Measurements from ENCODE around the gene EPB42.
"Not testable (repeated sequence)": the region's sequence is repeated elsewhere in the genome, so short reads cannot be mapped to it uniquely, and the experiment has no call there.

Gene EPB42

GRCh38 chr15:43184407-43185124, 36.3 kb downstream of the EPB42 start:
- no peak for DNase-seq

DNA sequence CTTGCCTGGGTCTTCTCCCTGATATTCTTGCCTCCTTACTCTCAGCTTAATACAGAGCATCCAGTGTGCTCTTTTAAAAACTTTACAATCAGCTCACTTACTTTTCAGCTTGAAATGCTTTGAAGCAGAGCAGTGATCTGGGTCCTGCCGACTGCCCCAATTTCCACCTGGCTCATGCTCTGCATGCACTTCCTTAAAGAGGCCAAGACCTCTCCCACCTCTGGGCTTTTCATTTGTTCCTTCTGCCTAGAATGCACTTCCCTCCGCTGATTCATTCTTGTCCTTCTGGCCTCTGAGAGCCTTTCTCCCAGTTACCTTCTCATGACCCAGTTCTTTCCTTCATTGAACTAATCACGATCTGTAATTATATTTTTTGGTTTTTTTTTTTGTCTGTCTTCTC, 37.5 kb downstream of the EPB42 start:
- DNase-seq = no peak

DNA sequence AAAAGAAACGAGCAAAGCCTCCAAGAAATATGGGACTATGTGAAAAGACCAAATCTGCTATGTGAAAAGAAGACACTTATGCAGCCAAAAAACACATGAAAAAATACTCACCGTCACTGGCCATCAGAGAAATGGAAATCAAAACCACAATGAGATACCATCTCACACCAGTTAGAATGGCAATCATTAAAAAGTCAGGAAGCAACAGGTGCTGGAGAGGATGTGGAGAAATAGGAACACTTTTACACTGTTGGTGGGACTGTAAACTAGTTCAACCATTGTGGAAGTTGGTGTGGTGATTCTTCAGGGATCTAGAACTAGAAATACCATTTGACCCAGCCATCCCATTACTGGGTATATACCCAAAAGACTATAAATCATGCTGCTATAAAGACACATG, 43.7 kb downstream of the EPB42 start:
- DNase-seq = not testable (repeated sequence)

DNA sequence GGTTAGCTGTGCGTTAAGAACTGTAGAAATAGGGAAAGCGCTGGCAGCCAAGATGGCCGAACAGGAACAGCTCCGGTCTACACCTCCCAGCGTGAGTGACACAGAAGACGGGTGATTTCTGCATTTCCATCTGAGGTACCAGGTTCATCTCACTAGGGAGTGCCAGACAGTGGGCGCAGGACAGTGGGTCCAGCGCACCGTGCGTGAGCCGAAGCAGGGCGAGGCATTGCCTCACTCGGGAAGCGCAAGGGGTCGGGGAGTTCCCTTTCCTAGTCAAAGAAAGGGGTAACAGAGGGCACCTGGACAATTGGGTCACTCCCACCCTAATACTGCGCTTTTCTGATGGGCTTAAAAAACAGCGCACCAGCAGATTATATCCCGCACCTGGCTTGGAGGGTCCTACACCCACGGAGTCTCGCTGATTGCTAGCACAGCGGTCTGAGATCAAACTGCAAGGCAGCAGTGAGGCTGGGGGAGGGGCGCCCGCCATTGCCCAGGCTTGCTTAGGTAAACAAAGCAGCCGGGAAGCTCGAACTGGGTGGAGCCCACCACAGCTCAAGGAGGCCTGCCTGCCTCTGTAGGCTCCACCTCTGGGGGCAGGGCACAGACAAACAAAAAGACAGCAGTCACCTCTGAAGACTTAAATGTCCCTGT, 45.0 kb downstream of the EPB42 start:
- DNase-seq = not testable (repeated sequence)

DNA sequence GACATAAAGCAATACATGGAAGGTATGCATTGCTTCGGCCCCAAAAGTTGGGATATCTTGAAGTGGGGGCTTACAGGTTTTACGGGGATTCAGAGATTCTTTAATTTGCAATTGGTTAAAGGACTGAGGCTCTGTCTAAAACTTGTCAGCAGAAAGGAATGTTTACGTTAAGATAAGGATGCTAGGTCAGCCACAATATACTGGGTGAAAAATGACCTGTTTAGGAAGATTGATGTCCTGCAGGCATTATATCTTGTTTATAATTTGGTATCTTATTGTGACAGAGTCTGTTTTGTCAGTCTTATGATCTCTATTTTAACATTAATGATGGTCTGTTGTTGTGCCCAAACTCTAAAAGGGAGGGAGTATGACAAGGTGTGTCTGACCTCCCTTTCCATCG, 50.9 kb downstream of the EPB42 start:
- no peak for DNase-seq

DNA sequence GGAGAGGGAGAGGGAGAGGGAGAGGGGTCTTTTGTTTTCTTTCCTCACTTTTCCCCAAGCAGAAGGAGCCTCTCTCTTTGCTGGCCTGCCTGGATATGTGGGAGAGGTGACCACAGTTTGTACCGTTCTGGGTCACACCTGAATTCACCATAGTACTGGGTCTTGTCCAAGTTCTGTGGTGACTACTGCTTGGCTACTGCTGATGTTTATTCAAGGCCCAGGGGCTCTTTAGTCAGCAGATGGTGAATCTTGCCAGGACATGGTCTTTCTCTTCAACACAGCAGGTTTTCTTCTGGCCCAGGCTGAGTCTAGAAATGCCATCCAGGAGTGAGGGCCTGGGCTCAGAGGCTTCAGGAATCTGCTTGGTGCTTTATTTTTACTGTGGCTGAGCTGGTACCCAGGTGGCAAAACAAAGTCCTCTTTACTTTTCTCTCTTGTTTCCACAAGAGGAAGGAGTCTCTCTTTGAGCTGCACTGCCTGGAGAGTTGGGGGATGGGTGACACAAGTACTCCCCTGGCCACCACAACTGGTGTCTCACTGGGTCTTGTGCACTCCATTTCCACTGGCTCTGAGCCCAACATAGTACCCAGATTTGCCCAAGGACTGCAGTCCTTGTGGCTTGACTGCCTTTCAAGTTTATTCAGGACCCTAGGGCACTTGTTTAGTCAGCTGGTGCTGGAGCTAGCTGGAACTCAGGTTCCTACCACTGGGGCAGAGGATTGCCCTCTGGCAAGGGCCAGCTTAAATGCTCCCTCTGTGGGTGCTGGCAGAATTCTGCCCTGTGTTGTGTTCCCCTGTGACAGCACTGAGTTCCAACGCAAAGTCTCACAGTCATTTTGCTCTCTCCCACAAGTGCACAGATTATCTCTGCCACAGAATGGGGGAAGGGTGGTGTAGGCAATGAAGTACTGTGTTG, 52.4 kb downstream of the EPB42 start:
- no peak for DNase-seq

GRCh38 chr15:43167261-43167660, 53.6 kb downstream of the EPB42 start:
- not testable (repeated sequence) for DNase-seq

DNA sequence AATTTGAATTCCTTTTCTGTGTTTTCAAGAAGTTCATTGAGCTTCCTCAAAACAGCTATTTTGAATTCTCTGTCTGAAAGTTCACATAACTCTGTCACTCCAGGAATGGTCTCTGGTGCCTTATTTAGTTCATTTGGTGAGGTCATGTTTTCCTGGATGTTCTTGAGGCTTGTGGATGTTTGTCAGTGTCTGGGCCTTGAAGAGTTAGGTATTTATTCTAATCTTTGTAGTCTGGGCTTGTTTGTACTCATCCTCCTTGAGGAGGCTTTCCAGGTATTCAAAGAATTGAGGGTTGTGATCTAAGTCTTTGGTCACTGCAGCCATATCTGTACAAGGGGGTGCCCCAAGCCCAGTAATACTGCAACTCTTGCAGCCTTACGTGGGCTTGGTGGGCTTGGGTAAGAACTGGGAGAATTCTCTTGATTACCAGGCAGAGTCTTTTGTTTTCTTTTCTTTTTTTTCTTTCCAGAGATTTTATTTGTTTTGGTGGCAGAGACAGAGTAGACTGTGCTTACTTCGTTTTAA, 55.0 kb downstream of the EPB42 start:
- no peak for DNase-seq

DNA sequence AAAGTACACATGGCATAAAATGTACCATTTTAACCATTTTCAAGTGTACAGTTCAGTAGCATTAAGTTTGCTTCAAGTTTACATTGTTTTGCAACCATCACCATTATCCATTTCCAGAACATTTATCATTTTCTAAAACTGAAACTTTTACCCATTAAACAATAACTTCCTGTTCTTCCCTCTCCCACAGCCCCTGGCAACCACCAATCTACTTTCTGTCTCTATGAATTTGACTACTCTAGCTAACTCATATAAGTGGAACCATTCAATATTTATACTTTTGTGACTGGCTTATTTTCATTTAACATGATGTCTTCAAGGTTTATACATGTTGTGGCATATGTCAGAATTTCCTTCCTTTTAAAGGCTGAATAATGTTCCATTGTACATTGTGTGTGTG, 67.5 kb downstream of the EPB42 start:
- DNase-seq = no peak

DNA sequence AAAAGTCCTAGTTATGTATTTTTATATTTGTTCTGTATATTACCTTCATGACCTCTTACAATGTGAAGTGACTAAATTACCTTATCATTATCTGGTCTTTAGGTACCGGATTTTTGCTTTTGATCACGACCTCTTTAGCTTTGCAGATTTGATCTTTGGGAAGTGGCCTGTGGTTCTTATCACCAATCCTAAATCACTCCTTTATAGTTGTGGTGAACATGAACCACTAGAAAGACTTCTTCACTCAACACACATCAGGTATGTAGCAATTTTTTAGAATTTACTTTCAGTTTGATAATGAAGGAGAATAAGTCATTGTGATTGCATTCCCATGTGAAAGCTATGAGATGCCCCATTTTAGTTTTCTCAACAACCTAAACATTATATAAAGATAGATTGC, 69.1 kb downstream of the EPB42 start:
- DNase-seq = no peak

DNA sequence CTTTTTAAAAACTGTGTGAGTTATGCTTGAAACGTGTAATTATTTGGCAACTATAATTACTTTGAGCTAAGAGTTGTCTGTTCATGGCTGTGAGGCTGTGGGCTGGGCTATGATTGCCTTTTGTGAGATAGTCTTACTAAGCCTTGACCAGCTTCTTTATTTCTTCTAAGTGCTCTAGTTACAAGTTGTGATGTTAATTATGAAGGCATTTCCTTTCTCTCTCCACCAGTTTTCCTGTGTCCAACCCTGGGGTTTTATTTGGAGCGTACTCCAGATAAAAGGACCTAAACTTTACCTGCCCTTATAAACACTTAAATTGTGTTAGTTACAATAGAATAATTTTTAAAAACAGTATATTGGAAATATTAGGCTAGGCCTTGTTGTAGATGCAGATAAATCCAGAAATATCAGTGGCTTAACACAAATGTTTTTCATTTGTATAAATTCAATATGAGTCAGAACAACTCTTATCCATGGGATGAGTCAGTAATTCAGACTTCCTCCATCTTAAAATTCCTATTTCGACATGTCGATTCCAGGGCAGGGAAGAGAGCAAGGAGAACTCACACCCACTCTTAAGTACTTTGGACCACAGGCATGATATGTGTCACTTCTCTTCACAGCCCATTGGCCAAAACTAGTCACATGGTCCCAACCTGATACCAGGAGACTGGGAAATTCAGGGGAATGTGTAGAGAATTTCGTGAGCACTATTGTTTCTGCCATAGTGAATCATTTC, 70.5 kb downstream of the EPB42 start:
- no peak for DNase-seq

All from stimulated activated CD4-positive, alpha-beta T cell treated with anti-CD3 and anti-CD28 coated beads, Interleukin-4, amount 100 ng/mL, for 24 hours (primary cell).